Body of pancreas (tissue), 4 donors: ENCODE data around the gene TSPEAR.

ENCODE experiments used
- POLR2A ChIP-seq, 3 donors: fragments of 450-650 bp; IDR thresholded peaks; one replicate each; pipeline ENCODE4 v1.6.1; 2016; ENCODE audit warnings: antibody characterized with exemption in 3 of 3, mild to moderate bottlenecking in 2 of 3
- TF ChIP-seq, protein P1 (sequence below), 7 experiments: fragments of 450-650 bp in 4 of 7; fragments of 200-600 bp in 3 of 7; sonication (generic) in 3 of 7; IDR thresholded peaks; one replicate each; pipeline ENCODE4 v1.5.1; 2016 to 2019; ENCODE audit warnings: antibody characterized with exemption in 7 of 7

DNA sequence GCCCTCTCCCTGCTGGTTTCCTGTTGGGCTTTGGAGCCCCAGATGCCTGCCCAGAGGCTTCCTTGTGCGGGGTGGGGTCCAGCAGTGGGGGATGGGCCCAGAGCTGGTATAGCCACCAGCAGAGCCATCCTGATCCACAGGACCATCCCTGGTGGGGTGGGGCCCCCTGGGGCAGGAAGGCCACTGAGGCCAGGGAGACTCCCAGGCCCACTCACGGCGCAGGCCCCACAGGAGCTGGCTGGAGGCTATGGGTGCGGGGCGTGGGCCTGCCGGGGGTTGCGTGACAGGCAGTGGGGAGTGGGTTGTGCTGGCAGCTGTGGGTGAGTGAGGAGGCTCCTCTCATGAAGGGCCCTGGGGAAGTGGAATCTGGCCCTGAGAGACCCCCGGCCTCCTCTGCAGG, 250.4 kb downstream of the TSPEAR start:
- TF ChIP-seq, protein P1, sequence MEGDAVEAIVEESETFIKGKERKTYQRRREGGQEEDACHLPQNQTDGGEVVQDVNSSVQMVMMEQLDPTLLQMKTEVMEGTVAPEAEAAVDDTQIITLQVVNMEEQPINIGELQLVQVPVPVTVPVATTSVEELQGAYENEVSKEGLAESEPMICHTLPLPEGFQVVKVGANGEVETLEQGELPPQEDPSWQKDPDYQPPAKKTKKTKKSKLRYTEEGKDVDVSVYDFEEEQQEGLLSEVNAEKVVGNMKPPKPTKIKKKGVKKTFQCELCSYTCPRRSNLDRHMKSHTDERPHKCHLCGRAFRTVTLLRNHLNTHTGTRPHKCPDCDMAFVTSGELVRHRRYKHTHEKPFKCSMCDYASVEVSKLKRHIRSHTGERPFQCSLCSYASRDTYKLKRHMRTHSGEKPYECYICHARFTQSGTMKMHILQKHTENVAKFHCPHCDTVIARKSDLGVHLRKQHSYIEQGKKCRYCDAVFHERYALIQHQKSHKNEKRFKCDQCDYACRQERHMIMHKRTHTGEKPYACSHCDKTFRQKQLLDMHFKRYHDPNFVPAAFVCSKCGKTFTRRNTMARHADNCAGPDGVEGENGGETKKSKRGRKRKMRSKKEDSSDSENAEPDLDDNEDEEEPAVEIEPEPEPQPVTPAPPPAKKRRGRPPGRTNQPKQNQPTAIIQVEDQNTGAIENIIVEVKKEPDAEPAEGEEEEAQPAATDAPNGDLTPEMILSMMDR (IDR thresholded peaks at IDR 0.05), result no peak
- no peak for TF ChIP-seq POLR2A (IDR thresholded peaks at IDR 0.05)
